ENCODE results near the gene DCP2. TPM values are rescaled to one million over a fixed set of nuclear protein-coding genes. Genes with fewer than 3 reads are reported as not detected.

DCP2 gene
- total RNA-seq, 4 donors from 2014 or later = 9.8 to 30.9 (median 27.2) TPM

DNA sequence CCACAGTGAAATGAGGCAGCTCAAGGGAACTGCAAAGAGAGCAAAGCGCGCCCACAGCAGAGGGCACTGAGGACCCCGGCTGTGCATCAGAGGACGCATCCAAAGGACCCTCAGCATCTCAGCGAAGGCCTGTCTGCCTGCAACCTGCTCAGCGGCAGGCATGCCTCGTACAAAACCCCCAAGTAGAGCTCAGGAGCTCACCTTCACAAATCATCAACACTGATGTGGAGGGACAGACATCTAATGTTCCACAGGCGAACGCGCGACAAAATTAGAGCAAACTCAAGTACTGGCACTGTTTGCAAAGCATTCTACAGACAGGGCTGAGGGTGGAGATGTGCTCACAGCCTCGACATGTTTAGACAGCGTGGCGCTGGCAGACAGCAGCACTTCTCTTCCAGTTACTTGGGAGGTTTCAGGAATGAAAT is 81.0 kb downstream of the DCP2 start:
- no peaks in the 10 kb centered on the region for H3K36me3 ChIP-seq
- no peak for ATAC-seq

GRCh38 chr5:113058269-113058668 is 81.7 kb downstream of the DCP2 start:
- Histone ChIP-seq H3K4me3 (no peak overlapping the region), H3K27me3 (no peaks in the 10 kb centered on the region), H3K27ac (no peak overlapping the region), H3K9me3 (no peaks in the 10 kb centered on the region), H3K4me1 (no peaks in the 10 kb centered on the region), H3K36me3 (no peaks in the 10 kb centered on the region)
- in situ Hi-C loops (cut with MboI; ENCODE audit: low sequenced_read_pairs in 4 of 4) = no loop called here
- DNase-seq (no peak), ATAC-seq (no peak)
- intact Hi-C loops (cut with DNase I; ENCODE audit: low total_unique reads) = no loop called here
- TF ChIP-seq POLR2A (IDR thresholded peaks at IDR 0.05) = no peak
- TF ChIP-seq, protein P1, sequence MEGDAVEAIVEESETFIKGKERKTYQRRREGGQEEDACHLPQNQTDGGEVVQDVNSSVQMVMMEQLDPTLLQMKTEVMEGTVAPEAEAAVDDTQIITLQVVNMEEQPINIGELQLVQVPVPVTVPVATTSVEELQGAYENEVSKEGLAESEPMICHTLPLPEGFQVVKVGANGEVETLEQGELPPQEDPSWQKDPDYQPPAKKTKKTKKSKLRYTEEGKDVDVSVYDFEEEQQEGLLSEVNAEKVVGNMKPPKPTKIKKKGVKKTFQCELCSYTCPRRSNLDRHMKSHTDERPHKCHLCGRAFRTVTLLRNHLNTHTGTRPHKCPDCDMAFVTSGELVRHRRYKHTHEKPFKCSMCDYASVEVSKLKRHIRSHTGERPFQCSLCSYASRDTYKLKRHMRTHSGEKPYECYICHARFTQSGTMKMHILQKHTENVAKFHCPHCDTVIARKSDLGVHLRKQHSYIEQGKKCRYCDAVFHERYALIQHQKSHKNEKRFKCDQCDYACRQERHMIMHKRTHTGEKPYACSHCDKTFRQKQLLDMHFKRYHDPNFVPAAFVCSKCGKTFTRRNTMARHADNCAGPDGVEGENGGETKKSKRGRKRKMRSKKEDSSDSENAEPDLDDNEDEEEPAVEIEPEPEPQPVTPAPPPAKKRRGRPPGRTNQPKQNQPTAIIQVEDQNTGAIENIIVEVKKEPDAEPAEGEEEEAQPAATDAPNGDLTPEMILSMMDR (IDR thresholded peaks at IDR 0.05 in 4 of 5, conservative IDR thresholded peaks at IDR 0.05 in 1 of 5) = no peak

More for the DNA sequence above, 81.0 kb downstream of the DCP2 start:
- Histone ChIP-seq H3K27me3 (no peaks in the 10 kb centered on the region), H3K27ac (no peak overlapping the region), H3K4me3 (no peak overlapping the region), H3K4me1 (no peaks in the 10 kb centered on the region), H3K9me3 (no peaks in the 10 kb centered on the region)
- in situ Hi-C loops (cut with MboI; ENCODE audit: low sequenced_read_pairs in 4 of 4) (no loop called here), intact Hi-C loops (cut with DNase I; ENCODE audit: low total_unique reads) (no loop called here)
- TF ChIP-seq, protein P1 (IDR thresholded peaks at IDR 0.05 in 4 of 5, conservative IDR thresholded peaks at IDR 0.05 in 1 of 5) = no peak
- no peak for TF ChIP-seq POLR2A (IDR thresholded peaks at IDR 0.05)
- no peak for DNase-seq

GRCh38 chr5:113058706-113059226 is 82.2 kb downstream of the DCP2 start:
- DNase-seq (no peak), ATAC-seq (no peak)
- H3K27me3 ChIP-seq = no peaks in the 10 kb centered on the region
- in situ Hi-C loops (cut with MboI; ENCODE audit: low sequenced_read_pairs in 4 of 4) (no loop called here), intact Hi-C loops (cut with DNase I; ENCODE audit: low total_unique reads) (no loop called here)
- no peaks in the 10 kb centered on the region for H3K4me1 ChIP-seq
- H3K4me3 ChIP-seq = no peak overlapping the region
- no peaks in the 10 kb centered on the region for H3K9me3 ChIP-seq
- TF ChIP-seq, protein P1 (IDR thresholded peaks at IDR 0.05 in 4 of 5, conservative IDR thresholded peaks at IDR 0.05 in 1 of 5) = no peak
- TF ChIP-seq POLR2A (IDR thresholded peaks at IDR 0.05) = no peak
- no peak overlapping the region for H3K27ac ChIP-seq
- no peaks in the 10 kb centered on the region for H3K36me3 ChIP-seq

DNA sequence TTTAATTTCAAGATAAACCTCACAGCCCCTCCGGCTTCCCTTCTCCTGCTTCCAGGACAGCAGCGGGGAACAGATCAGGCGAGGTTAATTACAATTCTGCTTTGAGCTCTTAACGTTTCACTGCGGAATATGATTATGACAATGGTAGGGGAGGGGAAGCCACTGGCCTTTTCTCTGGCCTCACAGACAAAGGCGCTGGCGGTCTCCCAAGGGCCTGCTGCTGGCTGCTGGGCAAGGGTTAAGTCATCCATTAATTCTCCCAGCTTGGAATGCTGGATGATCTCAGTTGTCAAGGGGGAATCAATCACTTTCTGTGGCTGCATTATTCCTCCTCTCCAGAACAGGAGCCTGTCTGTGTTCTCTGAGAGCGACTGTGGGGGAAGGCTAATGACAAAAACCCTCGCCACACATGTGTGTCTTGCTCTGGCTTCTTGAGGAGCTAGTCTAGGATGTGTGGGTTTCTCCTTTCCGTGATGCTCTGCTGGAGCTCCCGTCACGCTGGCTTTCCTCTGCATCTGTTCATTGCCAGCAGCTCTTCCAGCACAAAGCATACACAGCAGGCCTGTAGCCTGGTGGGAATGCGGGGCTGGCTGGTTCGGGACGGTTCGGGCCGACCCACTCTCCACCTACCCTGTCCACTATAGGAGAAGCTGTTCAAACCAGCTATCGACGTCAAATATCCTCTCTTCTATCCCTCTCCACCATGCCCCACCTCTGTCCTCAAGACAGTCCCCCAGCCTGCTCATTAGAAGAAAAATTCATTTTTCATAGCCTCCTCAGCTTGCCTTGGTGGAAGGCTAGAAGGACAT is 82.8 kb downstream of the DCP2 start:
- in situ Hi-C loops (cut with MboI; ENCODE audit: low sequenced_read_pairs in 4 of 4) (no loop called here), intact Hi-C loops (cut with DNase I; ENCODE audit: low total_unique reads) (no loop called here)
- no peaks in the 10 kb centered on the region for H3K36me3 ChIP-seq
- DNase-seq = no peak
- H3K4me1 ChIP-seq = no peaks in the 10 kb centered on the region
- TF ChIP-seq, protein P1 (IDR thresholded peaks at IDR 0.05 in 4 of 5, conservative IDR thresholded peaks at IDR 0.05 in 1 of 5) = no peak
- H3K4me3 ChIP-seq = no peak overlapping the region
- no peak overlapping the region for H3K27ac ChIP-seq
- ATAC-seq = no peak
- H3K27me3 ChIP-seq = no peaks in the 10 kb centered on the region
- H3K9me3 ChIP-seq = no peaks in the 10 kb centered on the region
